ENCODE measurements around the gene ADGRV1.

The ADGRV1 gene

DNA sequence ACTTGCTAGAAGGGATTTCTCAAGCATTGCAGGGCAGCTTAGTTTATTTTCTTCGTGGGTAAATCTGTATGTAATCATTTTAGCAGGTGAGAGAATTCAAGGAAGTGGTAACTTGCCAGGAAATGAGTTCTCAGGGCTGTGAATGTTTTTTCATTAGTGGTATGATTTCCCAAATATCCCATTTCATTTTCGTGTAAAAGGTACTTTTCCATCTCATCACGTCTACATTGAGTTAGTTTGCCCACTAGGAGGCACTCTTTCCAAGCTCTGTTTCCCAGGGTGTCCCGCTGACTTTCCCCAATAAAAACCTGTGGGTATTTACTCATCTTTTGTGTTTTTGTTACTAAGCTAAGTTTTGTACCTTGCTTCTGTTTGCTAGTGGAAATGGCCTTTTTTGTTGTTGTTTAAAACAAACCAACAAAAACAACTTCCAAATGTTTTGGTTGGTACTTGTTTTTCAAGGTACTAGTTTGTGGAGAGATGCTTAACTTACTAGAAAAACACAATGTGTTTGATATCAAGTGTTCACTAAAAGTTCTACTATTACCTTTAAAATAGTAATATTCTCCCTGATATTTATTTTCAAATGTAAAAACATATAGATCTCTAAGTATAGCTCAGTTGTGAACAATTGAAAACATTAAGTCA is 373.6 kb downstream of the ADGRV1 start:
- H3K4me3 ChIP-seq (ENCODE audit: low read length), result no peak overlapping the region
- DNase-seq (ENCODE audit: low read depth), result no peak
- TF ChIP-seq, protein P1, sequence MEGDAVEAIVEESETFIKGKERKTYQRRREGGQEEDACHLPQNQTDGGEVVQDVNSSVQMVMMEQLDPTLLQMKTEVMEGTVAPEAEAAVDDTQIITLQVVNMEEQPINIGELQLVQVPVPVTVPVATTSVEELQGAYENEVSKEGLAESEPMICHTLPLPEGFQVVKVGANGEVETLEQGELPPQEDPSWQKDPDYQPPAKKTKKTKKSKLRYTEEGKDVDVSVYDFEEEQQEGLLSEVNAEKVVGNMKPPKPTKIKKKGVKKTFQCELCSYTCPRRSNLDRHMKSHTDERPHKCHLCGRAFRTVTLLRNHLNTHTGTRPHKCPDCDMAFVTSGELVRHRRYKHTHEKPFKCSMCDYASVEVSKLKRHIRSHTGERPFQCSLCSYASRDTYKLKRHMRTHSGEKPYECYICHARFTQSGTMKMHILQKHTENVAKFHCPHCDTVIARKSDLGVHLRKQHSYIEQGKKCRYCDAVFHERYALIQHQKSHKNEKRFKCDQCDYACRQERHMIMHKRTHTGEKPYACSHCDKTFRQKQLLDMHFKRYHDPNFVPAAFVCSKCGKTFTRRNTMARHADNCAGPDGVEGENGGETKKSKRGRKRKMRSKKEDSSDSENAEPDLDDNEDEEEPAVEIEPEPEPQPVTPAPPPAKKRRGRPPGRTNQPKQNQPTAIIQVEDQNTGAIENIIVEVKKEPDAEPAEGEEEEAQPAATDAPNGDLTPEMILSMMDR (conservative IDR thresholded peaks at IDR 0.05; ENCODE audit: low read depth, low read length), result peak; percentile 86

DNA sequence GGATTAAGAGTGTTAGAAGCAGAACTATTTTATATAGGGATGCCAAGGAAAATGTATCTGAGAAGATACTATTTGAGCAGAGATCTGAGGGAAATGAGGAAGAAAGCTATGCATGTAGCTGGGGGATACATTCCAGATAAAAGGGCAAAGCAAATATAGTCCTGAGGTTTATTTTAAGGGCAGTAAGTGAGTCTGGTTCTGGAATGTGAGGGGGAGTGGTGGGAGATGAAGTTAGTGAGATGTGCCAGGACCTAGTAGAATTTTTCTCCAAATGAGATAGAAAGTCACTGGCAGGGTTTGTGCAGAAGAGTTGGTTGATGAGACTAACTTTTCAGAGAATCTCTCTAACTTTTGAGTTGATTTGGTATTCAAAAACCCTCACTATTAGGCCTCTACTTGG is 374.7 kb downstream of the ADGRV1 start:
- H3K4me3 ChIP-seq (ENCODE audit: low read length), result no peak overlapping the region
- TF ChIP-seq, protein P1 (conservative IDR thresholded peaks at IDR 0.05; ENCODE audit: low read depth, low read length), result no peak
- DNase-seq (ENCODE audit: low read depth), result no peak

GRCh38 chr5:90934091-90934719 is 375.6 kb downstream of the ADGRV1 start:
- DNase-seq (ENCODE audit: low read depth), result no peak
- no peak overlapping the region for H3K4me3 ChIP-seq (ENCODE audit: low read length)
- TF ChIP-seq, protein P1 (conservative IDR thresholded peaks at IDR 0.05; ENCODE audit: low read depth, low read length), result no peak

- DNase-seq (ENCODE audit: low read depth), result no peak
- TF ChIP-seq, protein P1 (conservative IDR thresholded peaks at IDR 0.05; ENCODE audit: low read depth, low read length), result no peak
- no peak overlapping the region for H3K4me3 ChIP-seq (ENCODE audit: low read length)
Measured at GRCh38 chr5:90934738-90935137, 376.1 kb downstream of the ADGRV1 start.

- no peak overlapping the region for H3K4me3 ChIP-seq (ENCODE audit: low read length)
- TF ChIP-seq, protein P1 (conservative IDR thresholded peaks at IDR 0.05; ENCODE audit: low read depth, low read length), result no peak
- peak; percentile 65 for DNase-seq (ENCODE audit: low read depth)
Measured at GRCh38 chr5:90939211-90939610, 380.6 kb downstream of the ADGRV1 start.

DNA sequence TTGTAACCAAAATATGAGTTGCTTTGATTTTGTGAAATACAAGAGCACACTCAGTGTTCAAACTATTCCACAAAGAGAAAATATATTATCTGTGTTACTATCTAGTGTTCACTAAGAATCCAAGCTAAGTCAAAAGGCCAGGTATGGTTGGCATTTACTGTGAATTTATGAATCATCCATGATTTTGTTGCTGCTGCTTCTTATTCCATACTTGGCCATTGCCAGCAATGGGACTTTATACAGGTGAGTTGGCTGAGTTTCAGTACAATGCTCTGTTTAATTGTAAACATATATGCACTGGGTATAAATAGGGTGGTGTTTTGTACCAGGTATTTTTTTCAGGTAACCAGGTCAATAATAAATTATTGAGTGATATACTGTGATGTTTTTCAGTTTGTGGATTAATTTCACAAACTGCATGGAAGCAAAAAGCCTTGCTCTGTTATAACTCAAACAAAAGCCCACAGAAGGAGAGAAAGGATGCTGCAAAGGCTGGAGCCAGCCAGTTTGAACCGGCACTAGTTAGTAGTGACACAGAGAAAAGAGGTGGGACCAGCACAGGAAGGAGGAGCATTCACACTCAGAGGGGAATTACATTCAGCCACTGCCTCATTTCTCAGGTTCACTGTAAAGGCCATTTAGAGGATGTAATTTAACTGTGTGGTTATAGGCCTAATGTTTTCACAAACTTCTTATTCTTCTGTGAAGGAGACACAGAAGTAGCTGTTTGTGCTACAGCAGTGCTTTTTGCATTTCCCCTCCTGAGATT is 381.8 kb downstream of the ADGRV1 start:
- DNase-seq (ENCODE audit: low read depth), result no peak
- no peak overlapping the region for H3K4me3 ChIP-seq (ENCODE audit: low read length)
- TF ChIP-seq, protein P1 (conservative IDR thresholded peaks at IDR 0.05; ENCODE audit: low read depth, low read length), result no peak

All from retinal pigment epithelial cell (primary cell).